MM.1S (cell line): ENCODE data around the gene OCIAD2.

Experiments
- DNase-seq: peaks from one replicate; pipeline ENCODE4 v3.0.0-alpha.2; 2015
- H2AFZ ChIP-seq: fragments of 300-600 bp; sonication (generic); 2 replicates; pipeline ENCODE4 v1.6.0; 2016; ENCODE audit warnings: antibody characterized with exemption, low read length
- H3F3A ChIP-seq: fragments of 300-600 bp; sonication (generic); 2 replicates; pipeline ENCODE4 v1.6.1; 2016; ENCODE audit warnings: mild to moderate bottlenecking, antibody characterized with exemption, low read length, moderate library complexity, mixed read lengths; ENCODE audit not compliant: insufficient read depth
- H3K27ac ChIP-seq: fragments of 300-600 bp; sonication (generic); 2 replicates; pipeline ENCODE4 v1.5.1; 2016; ENCODE audit warnings: mild to moderate bottlenecking, low read length
- H3K27me3 ChIP-seq: fragments of 300-600 bp; sonication (generic); replicated peaks from 2 replicates; pipeline ENCODE4 v1.6.0; 2016; ENCODE audit warnings: low read length; ENCODE audit not compliant: insufficient read depth
- H3K36me3 ChIP-seq: fragments of 300-600 bp; sonication (generic); replicated peaks from 2 replicates; pipeline ENCODE4 v1.6.1; 2016; ENCODE audit warnings: mild to moderate bottlenecking, low read length, mixed read lengths; ENCODE audit not compliant: insufficient read depth
- H3K4me1 ChIP-seq: fragments of 300-600 bp; sonication (generic); 2 replicates; pipeline ENCODE4 v1.6.1; 2016; ENCODE audit warnings: low read length, mixed read lengths
- H3K4me2 ChIP-seq: fragments of 300-600 bp; sonication (generic); 2 replicates; pipeline ENCODE4 v1.6.0; 2016; ENCODE audit warnings: low read depth, low read length
- H3K4me3 ChIP-seq: fragments of 300-600 bp; sonication (generic); 2 replicates; pipeline ENCODE4 v1.5.1; 2016; ENCODE audit warnings: low read length, mixed read lengths
- H3K79me2 ChIP-seq: fragments of 300-600 bp; sonication (generic); 2 replicates; pipeline ENCODE4 v1.6.1; 2016; ENCODE audit warnings: mixed run types, low read length, mixed read lengths
- H3K9ac ChIP-seq: fragments of 300-600 bp; sonication (generic); 2 replicates; pipeline ENCODE4 v1.6.1; 2016; ENCODE audit warnings: low read length, mixed read lengths
- H3K9me2 ChIP-seq: fragments of 300-600 bp; sonication (generic); replicated peaks from 2 replicates; pipeline ENCODE4 v1.6.1; 2016; ENCODE audit warnings: mild to moderate bottlenecking, low read length, mixed read lengths; ENCODE audit not compliant: insufficient read depth
- H3K9me3 ChIP-seq: fragments of 300-600 bp; sonication (generic); replicated peaks from 2 replicates; pipeline ENCODE4 v1.6.1; 2016; ENCODE audit warnings: mild to moderate bottlenecking, low read length, mixed read lengths; ENCODE audit not compliant: insufficient read depth
- H4K20me1 ChIP-seq: fragments of 300-600 bp; sonication (generic); 2 replicates; pipeline ENCODE4 v1.6.1; 2016; ENCODE audit warnings: mild to moderate bottlenecking, low read length, moderate library complexity, mixed read lengths; ENCODE audit not compliant: insufficient read depth
- CTCF ChIP-seq: fragments of 300-600 bp; sonication (generic); IDR thresholded peaks from 2 replicates; pipeline ENCODE4 v1.5.1; 2016; ENCODE audit warnings: antibody characterized with exemption, low read length, mixed read lengths
- EZH2 ChIP-seq: fragments of 300-600 bp; sonication (generic); optimal IDR thresholded peaks from 2 replicates; pipeline ENCODE3; 2017; ENCODE audit warnings: low read depth, mild to moderate bottlenecking, antibody characterized with exemption, low read length, mixed read lengths
- EZH2phosphoT487 ChIP-seq: fragments of 300-600 bp; sonication (generic); IDR thresholded peaks from 2 replicates; pipeline ENCODE4 v1.6.1; 2018; ENCODE audit warnings: antibody characterized with exemption, low read length

OCIAD2 gene

GRCh38 chr4:48863728-48864127, 42.8 kb downstream of the OCIAD2 start:
- no peak overlapping the region for H3K27ac ChIP-seq
- no peaks in the 10 kb centered on the region for H3K4me1 ChIP-seq
- H2AFZ ChIP-seq: no peak overlapping the region
- no peaks in the 10 kb centered on the region for H3F3A ChIP-seq
- no peak overlapping the region for H3K4me3 ChIP-seq
- TF ChIP-seq CTCF: no peak
- no peak for TF ChIP-seq EZH2phosphoT487
- no peak for TF ChIP-seq EZH2
- H3K9me2 ChIP-seq: no peaks in the 10 kb centered on the region
- DNase-seq: no peak
- no peaks in the 10 kb centered on the region for H3K27me3 ChIP-seq
- H3K9me3 ChIP-seq: no peaks in the 10 kb centered on the region
- H3K4me2 ChIP-seq: no peak overlapping the region
- H3K9ac ChIP-seq: no peak overlapping the region
- H3K36me3 ChIP-seq: no peaks in the 10 kb centered on the region
- no peaks in the 10 kb centered on the region for H3K79me2 ChIP-seq
- H4K20me1 ChIP-seq: no peaks in the 10 kb centered on the region

GRCh38 chr4:48862661-48863060, 43.9 kb downstream of the OCIAD2 start:
- H3K27ac ChIP-seq: no peak overlapping the region
- H4K20me1 ChIP-seq: no peaks in the 10 kb centered on the region
- H3K4me3 ChIP-seq: no peak overlapping the region
- no peaks in the 10 kb centered on the region for H3K4me1 ChIP-seq
- H3K27me3 ChIP-seq: no peaks in the 10 kb centered on the region
- H3K79me2 ChIP-seq: no peaks in the 10 kb centered on the region
- no peak for DNase-seq
- no peaks in the 10 kb centered on the region for H3K36me3 ChIP-seq
- no peaks in the 10 kb centered on the region for H3K9me2 ChIP-seq
- no peak for TF ChIP-seq EZH2phosphoT487
- TF ChIP-seq CTCF: no peak
- no peak for TF ChIP-seq EZH2
- no peak overlapping the region for H2AFZ ChIP-seq
- no peak overlapping the region for H3K9ac ChIP-seq
- no peaks in the 10 kb centered on the region for H3F3A ChIP-seq
- no peak overlapping the region for H3K4me2 ChIP-seq
- H3K9me3 ChIP-seq: no peaks in the 10 kb centered on the region

- no peak overlapping the region for H3K4me3 ChIP-seq
- H3F3A ChIP-seq: no peaks in the 10 kb centered on the region
- no peak overlapping the region for H3K27ac ChIP-seq
- H3K9ac ChIP-seq: no peak overlapping the region
- no peaks in the 10 kb centered on the region for H3K9me2 ChIP-seq
- no peaks in the 10 kb centered on the region for H3K9me3 ChIP-seq
- H3K79me2 ChIP-seq: no peaks in the 10 kb centered on the region
- 0 out of 2 replicates have a peak, but pooled peaks cover under 1% of the 10 kb centered on the region for H3K36me3 ChIP-seq
- no peaks in the 10 kb centered on the region for H3K27me3 ChIP-seq
- no peaks in the 10 kb centered on the region for H4K20me1 ChIP-seq
- TF ChIP-seq EZH2phosphoT487 (no peak), CTCF (no peak), EZH2 (no peak)
- DNase-seq: no peak
- H3K4me1 ChIP-seq: no peaks in the 10 kb centered on the region
- no peak overlapping the region for H2AFZ ChIP-seq
- no peak overlapping the region for H3K4me2 ChIP-seq
Observed at GRCh38 chr4:48862038-48862437, 44.5 kb downstream of the OCIAD2 start.
